ENCODE results near the gene PCBP4.

Gene PCBP4

DNA sequence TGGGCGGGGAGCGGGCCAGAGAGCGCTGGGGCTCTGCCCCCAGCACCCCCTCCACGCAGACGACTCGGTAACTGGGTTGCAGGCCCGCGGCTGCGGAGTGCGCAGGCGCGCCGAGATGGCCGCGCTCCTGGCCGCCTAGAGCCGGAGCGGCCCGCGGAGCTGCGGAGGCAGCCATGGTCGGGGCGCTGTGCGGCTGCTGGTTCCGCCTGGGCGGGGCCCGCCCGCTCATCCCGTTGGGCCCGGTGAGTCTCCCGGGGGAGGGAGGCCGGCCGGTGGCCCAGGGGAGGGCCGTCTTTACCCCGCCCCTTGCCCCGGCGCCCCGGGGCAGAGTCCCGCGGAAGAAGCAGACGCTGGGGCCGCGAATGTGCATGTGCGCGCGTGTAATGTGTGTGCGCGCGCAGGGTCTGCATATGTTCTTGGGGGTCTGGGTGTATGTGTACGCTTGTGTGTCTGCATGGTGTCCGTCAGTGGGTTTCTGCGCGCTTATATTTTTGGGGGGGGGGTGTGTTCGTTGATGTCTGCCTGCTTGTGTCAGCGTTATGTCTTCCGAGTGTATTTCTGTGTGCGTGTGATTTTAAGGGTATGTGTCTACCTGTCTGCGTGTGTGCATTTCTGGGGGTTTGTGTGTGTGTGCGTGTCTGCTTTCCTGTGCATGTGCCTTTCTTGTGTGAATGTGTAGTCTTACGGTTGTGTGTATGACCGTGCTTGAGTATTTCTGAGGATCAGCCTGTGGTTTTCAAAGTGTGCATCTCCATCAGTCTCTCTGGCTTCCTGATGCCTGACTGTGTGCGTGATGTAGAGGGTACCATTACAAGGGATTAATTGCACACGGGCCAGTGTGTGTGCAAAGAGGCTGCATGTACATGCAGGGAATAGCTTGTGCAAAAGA is 8.0 kb upstream of the PCBP4 start, which contains the start of gene ABHD14A:
ABHD14A (plus strand) TSS at position 102 of the 889 bp plus-strand sequence; CDS start at position 174, 72 bp downstream.
- in situ Hi-C loops (cut with MboI; ENCODE audit: low sequenced_read_pairs), result no loop called here

- in situ Hi-C loops (cut with MboI; ENCODE audit: low sequenced_read_pairs), result no loop called here
These were observed 7.2 kb upstream of the PCBP4 start for GRCh38 chr3:51974277-51974962.

GRCh38 chr3:51971350-51971749 is 4.1 kb upstream of the PCBP4 start:
- in situ Hi-C loops (cut with MboI; ENCODE audit: low sequenced_read_pairs), result no loop called here

DNA sequence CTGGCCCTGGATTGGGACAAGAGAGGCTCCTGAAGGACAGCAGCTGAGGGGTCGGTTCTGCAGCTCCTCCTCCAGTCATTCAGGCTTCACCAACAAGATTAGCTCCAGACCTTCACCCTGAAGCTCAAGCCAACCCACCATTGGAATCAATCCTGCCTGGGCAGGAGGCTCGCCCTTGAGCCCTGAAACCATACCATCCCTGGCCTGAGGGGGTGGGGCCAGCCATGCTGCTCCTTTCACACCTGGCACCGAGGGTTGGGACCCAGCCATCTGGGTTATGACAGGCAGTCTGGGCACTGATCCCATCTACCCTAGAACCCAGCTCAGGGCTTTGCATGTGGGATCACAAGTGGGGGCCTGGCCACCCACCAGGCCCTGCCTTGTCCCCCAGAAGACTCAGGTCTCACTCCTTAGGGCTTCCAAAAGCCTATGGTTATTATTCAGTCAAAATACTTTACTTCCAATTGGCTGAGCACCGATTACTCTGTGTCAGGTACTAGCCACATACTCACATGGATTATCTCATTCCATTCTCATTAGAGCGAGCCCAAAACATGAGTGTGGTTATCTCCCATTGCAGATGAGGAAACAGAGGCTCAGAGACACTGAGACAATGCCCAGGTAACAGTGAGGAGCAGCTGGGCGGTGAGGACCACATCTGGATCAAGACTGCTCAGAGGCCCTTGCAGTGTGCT is 3.5 kb upstream of the PCBP4 start:
- in situ Hi-C loops (cut with MboI; ENCODE audit: low sequenced_read_pairs), result no loop called here

GRCh38 chr3:51969841-51970240 is 2.6 kb upstream of the PCBP4 start:
- in situ Hi-C loops (cut with MboI; ENCODE audit: low sequenced_read_pairs), result no loop called here

DNA sequence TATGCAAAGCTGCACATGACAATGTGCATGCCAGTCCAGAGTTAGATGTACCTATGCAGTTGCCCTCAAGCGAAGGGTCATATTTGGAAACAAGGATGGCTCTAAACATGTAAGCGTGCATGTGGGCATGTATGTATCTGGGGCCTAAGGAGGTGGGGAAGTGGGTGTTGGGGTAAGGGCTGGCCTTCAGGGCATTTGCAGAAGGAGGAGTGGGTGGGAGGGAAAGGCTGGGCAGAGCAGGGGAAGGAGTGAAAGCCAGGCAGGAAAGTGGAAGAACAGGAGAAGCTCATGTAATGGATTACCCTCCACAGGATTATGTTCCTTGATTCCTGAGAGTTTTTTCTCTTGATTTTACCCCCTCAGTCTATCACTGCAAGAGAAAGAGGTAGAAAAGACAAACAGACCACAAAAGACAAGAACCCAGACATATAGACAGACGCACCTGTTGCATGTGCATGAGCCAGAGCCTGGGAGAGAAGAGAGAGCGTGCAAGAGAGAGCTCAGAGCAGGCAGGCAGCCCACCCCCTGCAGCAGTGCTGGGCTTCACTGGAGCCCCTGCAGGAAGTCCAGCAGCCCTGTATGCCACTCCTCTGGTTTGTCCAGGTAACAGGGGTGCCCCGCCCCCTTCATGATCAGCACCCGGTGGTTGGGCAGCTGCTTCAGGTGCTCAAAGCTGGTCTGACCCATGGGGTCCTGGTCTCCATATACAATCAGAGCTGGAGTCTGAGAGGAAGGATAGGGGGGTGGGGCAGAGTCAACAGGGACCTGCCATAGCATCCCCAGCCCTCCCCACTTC is 1.8 kb upstream of the PCBP4 start:
- in situ Hi-C loops (cut with MboI; ENCODE audit: low sequenced_read_pairs), result no loop called here

GRCh38 chr3:51968170-51968775 is 1.0 kb upstream of the PCBP4 start:
- in situ Hi-C loops (cut with MboI; ENCODE audit: low sequenced_read_pairs), result no loop called here

GRCh38 chr3:51966922-51967383 is 301 bp downstream of the PCBP4 start:
- in situ Hi-C loops (cut with MboI; ENCODE audit: low sequenced_read_pairs), result no loop called here

DNA sequence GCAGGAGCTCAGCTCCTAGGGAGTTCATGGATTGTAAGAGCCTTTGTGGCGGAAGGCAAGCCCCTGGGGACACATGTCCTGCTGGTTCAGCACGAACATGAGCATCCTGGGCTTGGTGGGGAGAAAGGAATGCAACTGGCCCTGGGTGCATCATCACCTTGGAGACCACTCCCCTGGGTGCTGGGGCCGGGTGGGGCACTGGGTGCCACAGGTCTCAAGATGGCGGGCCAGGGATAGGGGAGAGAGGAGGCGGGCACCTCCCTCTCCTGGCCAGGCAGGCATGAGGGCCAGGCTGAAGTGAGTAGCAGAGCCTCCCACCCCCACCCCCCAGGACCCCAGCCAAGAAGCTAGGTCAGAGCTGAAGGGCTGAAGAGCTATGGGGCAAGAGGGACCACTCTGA is 768 bp downstream of the PCBP4 start:
- in situ Hi-C loops (cut with MboI; ENCODE audit: low sequenced_read_pairs), result no loop called here

DNA sequence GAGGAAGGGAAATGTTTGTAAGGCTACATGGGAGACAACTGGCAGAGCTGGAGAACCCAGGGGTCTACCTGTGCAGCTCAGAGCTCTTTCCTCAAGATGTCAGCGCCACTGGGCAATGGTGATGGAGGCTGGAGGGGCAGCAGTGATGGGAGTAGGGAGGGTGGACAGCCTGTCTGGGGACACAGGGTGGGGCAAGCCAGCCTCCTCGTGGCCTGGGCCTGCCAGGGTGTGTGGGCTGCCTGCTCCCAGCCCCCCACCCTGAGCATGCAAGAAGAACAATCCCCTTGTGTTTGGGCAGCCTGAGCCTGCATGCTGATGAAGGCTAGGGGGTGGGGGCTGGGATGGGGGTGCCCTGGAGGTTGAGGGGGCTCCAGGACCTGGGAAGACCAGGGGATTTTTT is 1.2 kb downstream of the PCBP4 start:
- in situ Hi-C loops (cut with MboI; ENCODE audit: low sequenced_read_pairs), result no loop called here

GRCh38 chr3:51964521-51964920 is 2.7 kb downstream of the PCBP4 start:
- in situ Hi-C loops (cut with MboI; ENCODE audit: low sequenced_read_pairs), result no loop called here

DNA sequence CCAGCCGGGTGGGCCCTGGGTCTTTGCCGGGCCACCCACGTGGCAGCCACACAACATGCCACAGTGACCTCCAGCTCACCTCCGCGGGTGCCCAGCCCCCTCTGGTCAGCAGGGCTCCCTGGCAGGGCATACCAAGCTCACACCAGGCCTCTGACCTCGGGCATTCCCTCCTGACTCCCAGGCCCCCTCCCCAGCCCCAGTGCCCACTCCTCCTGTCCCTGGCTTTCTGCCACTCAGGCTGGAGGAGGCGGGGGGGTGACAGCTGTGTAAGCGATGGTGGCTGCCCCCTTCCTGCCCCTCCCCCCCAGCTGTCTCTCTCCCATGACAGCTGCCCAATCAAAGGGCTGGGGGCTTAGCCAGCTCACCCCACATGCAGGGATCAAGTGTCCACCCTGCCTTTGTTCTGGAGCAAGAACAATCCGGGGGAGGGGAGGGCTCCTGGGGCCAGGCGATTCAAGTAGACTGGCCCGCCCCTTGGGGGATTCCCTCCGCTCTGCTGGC is 3.3 kb downstream of the PCBP4 start:
- in situ Hi-C loops (cut with MboI; ENCODE audit: low sequenced_read_pairs), result no loop called here

DNA sequence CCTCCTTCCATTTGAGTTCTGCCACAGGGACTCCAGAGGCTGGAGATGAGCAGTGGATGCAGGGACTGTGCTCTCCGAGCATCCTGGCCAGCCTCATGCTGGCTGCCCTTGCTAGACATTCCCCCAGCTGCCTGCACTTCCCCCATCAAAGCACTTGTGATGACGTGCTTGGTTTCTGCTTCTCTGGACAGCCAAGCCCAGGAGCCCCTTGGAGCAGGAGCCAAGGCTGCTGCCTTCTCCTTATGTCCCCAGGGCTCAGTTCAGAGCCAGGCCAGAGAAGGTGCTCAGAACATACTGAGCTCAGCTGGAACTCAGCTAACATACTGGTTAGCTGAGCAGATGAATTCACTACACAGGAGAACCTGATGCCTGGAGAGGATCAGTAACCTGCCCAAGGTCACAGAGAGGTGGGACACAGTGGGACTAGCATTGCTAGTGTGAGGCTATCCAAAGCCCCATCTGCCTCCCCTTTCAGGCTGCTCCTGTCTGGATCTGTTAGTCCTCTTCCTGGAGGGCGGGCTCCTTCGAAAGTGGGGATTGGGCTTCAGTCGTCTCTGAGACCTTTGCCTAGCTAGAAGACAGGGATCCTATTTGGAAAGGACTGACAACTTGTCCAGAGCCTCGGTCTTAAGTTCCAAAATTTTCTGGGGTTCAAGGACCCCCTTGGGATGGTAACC is 4.3 kb downstream of the PCBP4 start:
- in situ Hi-C loops (cut with MboI; ENCODE audit: low sequenced_read_pairs), result no loop called here

DNA sequence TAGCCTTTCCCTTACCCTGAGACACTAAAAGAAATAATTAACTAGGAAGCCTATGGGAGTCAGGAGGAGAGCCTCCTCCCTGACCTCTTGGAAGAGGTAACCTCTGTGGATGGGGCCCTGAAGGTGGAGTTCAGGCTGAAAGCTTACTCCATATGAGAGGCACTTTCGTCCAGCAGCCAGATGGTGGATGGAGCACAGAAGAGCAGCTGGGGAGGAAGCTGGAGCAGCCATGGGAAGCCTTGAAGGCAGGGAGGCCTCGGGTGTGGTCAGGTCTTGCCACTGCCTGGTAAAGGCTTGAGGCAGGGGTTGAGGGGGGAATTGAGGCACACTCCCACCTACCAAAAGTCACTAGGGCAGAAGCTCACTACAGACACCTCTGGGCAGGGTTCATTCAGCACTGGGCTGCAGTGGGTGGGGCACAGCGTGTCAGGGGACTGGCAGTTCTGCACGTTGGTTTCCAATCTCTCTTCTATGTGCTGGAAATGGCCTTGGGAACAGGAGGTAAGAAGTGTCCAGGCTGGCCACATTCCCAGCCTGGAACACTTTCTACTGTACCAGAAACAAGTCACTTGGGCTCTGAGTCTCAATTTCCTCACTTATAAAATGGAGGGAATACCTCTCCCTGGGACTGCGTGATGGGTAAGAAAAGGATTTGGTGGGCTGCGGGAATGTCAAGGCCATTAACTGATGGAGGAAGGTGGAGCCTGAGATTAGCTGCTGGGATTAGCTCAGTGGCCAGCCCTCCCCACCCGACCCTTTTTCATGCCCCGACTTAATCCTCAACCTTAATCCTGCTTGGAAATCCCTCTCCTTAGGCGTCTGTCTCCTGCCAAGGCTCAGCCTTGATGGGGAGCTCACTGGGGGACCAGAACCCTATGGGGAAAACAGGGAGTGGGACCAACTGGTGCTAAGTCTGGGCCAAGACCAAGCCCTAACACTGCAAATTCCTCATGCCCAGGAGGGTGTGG is 5.4 kb downstream of the PCBP4 start:
- in situ Hi-C loops (cut with MboI; ENCODE audit: low sequenced_read_pairs), result no loop called here

DNA sequence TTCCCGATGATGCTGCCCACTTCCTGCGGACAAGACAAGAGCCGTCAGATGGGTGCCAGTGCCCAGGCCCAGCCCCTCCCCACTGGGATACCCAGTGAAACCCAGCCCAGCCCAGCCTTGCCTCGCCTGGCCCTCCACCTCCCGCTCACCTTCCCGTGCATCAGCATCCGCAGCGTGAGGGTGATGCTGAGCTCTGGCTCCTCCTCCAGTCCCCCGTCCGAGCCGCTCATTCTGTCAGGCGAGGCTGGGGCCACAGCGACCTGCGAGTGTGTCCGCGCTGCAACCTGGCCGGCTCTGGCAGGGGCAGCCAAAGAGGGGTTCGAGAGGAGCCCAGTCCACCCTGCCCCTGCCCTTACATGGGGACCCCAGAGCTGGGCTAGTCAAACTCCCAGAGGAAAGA is 6.2 kb downstream of the PCBP4 start:
- in situ Hi-C loops (cut with MboI; ENCODE audit: low sequenced_read_pairs), result no loop called here

GRCh38 chr3:51960386-51960785 is 6.9 kb downstream of the PCBP4 start:
- in situ Hi-C loops (cut with MboI; ENCODE audit: low sequenced_read_pairs), result no loop called here

GRCh38 chr3:51959651-51960050 is 7.6 kb downstream of the PCBP4 start:
- in situ Hi-C loops (cut with MboI; ENCODE audit: low sequenced_read_pairs), result no loop called here
